Mesenchymal stem cell (in vitro differentiated cells and primary cell): ENCODE results near the gene NT5E.

ENCODE experiments used
- DNase-seq: peaks from one replicate; pipeline ENCODE4 v3.0.0-alpha.2; 2013
- H2AFZ ChIP-seq: one replicate; pipeline ENCODE4 v1.6.1; 2013; ENCODE audit warnings: low read depth, mild to moderate bottlenecking, control low read depth, inconsistent platforms, low read length, moderate library complexity
- H2AK5ac ChIP-seq: 2 replicates; pipeline ENCODE4 v1.6.1; 2013; ENCODE audit warnings: low read length, moderate library complexity, mild to moderate bottlenecking, inconsistent platforms; ENCODE audit not compliant: severe bottlenecking
- H2BK120ac ChIP-seq: one replicate; pipeline ENCODE4 v1.6.1; 2013; ENCODE audit warnings: low read depth, mild to moderate bottlenecking, inconsistent platforms, low read length, moderate library complexity
- H2BK12ac ChIP-seq, 2 experiments: one replicate each; pipeline ENCODE4 v1.6.1; 2013; ENCODE audit warnings: inconsistent platforms in 2 of 2, low read length in 2 of 2, mild to moderate bottlenecking in 2 of 2, moderate library complexity in 2 of 2, control low read depth in 1 of 2
- H2BK15ac ChIP-seq: one replicate; pipeline ENCODE4 v1.6.1; 2013; ENCODE audit warnings: mild to moderate bottlenecking, low read depth, inconsistent platforms; ENCODE audit not compliant: poor library complexity, severe bottlenecking
- H2BK5ac ChIP-seq: 2 replicates; pipeline ENCODE4 v1.6.1; 2013; ENCODE audit warnings: low read depth, mild to moderate bottlenecking, low read length, control low read depth, inconsistent platforms; ENCODE audit not compliant: poor library complexity, severe bottlenecking
- H3K14ac ChIP-seq, 2 experiments: one replicate each; pipeline ENCODE4 v1.6.1; 2013; ENCODE audit warnings: inconsistent platforms in 2 of 2, low read length in 2 of 2, control low read depth in 1 of 2, mild to moderate bottlenecking in 1 of 2, moderate library complexity in 1 of 2
- H3K18ac ChIP-seq, 2 experiments: one replicate each; pipeline ENCODE4 v1.6.1; 2013; ENCODE audit warnings: inconsistent platforms in 2 of 2, low read length in 2 of 2, control low read depth in 1 of 2, low read depth in 1 of 2, mild to moderate bottlenecking in 1 of 2
- H3K23ac ChIP-seq, 2 experiments: one replicate each; pipeline ENCODE4 v1.6.1; 2013; ENCODE audit warnings: inconsistent platforms in 2 of 2, low read length in 2 of 2, mild to moderate bottlenecking in 2 of 2, moderate library complexity in 2 of 2, control low read depth in 1 of 2
- H3K27ac ChIP-seq: 2 replicates; pipeline ENCODE4 v1.5.1; 2013; ENCODE audit warnings: mild to moderate bottlenecking, moderate library complexity, low read length, control low read depth, inconsistent platforms; ENCODE audit not compliant: poor library complexity, severe bottlenecking
- H3K27me3 ChIP-seq, 2 experiments: 2 replicates each; pipeline versions ENCODE4 v1.6.1 to v1.7.0; 2013; ENCODE audit warnings: low read length in 2 of 2, mild to moderate bottlenecking in 2 of 2, moderate library complexity in 2 of 2, control low read depth in 1 of 2, inconsistent platforms in 1 of 2; ENCODE audit not compliant: control insufficient read depth in 1 of 2, insufficient read depth in 1 of 2
- H3K36me3 ChIP-seq, 2 experiments: 2 replicates each; pipeline versions ENCODE4 v1.6.1 to v1.7.0; 2013; ENCODE audit warnings: low read length in 2 of 2, control low read depth in 1 of 2, inconsistent platforms in 1 of 2, low read depth in 1 of 2, mild to moderate bottlenecking in 1 of 2; ENCODE audit not compliant: insufficient read depth in 2 of 2, control insufficient read depth in 1 of 2
- H3K4ac ChIP-seq, 2 experiments: one replicate each; pipeline ENCODE4 v1.6.1; 2013; ENCODE audit warnings: inconsistent platforms in 2 of 2, low read length in 2 of 2, mild to moderate bottlenecking in 2 of 2, moderate library complexity in 2 of 2, control low read depth in 1 of 2, low read depth in 1 of 2
- H3K4me1 ChIP-seq: 2 replicates; pipeline ENCODE4 v1.6.1; 2013; ENCODE audit warnings: low read depth, low read length, control low read depth; ENCODE audit not compliant: control insufficient read depth, insufficient read depth
- H3K4me2 ChIP-seq: 2 replicates; pipeline ENCODE4 v1.6.1; 2013; ENCODE audit warnings: low read length, mild to moderate bottlenecking, inconsistent platforms; ENCODE audit not compliant: poor library complexity, severe bottlenecking
- H3K4me3 ChIP-seq, 2 experiments: 2 replicates each; pipeline versions ENCODE4 v1.5.1 to v1.7.0; 2013; ENCODE audit warnings: low read length in 2 of 2, mild to moderate bottlenecking in 2 of 2, control low read depth in 1 of 2, low read depth in 1 of 2; ENCODE audit not compliant: insufficient read depth in 1 of 2
- H3K79me1 ChIP-seq: replicated peaks from 2 replicates; pipeline ENCODE4 v1.6.1; 2013; ENCODE audit warnings: mild to moderate bottlenecking, control low read depth, low read length, inconsistent platforms; ENCODE audit not compliant: poor library complexity, severe bottlenecking
- H3K9ac ChIP-seq: 2 replicates; pipeline ENCODE4 v1.7.0; 2013; ENCODE audit warnings: mild to moderate bottlenecking, low read length, moderate library complexity
- H3K9me3 ChIP-seq: 2 replicates; pipeline ENCODE4 v1.7.0; 2013; ENCODE audit warnings: mild to moderate bottlenecking, low read length; ENCODE audit not compliant: control insufficient read depth
- H4K8ac ChIP-seq: one replicate; pipeline ENCODE4 v1.6.1; 2013; ENCODE audit warnings: inconsistent platforms, mild to moderate bottlenecking, low read length, moderate library complexity
- H4K91ac ChIP-seq: one replicate; pipeline ENCODE4 v1.6.1; 2013; ENCODE audit warnings: mild to moderate bottlenecking, low read length, inconsistent platforms
- WGBS: methylation state at CpG from one replicate; pipeline ENCODE4 v1.1.7; 2013; ENCODE audit warnings: mixed read lengths; 5-methylcytosine and 5-hydroxymethylcytosine counted together

NT5E gene

GRCh38 chr6:85469276-85470022, 19.6 kb downstream of the NT5E start:
- 87% methylated on average over 2 of the region's 2 CpGs for WGBS
- no peak overlapping the region for H2BK15ac ChIP-seq
- no peak overlapping the region for H3K14ac ChIP-seq
- peak overlapping the region; percentile 71 for H4K91ac ChIP-seq
- peak overlapping the region in 1 of 2 experiments; percentile 9 for H2BK12ac ChIP-seq
- no peak overlapping the region for H3K4me3 ChIP-seq
- no peak overlapping the region for H2BK120ac ChIP-seq
- no peak overlapping the region for H4K8ac ChIP-seq
- H3K27me3 ChIP-seq, result no peaks in the 10 kb centered on the region
- no peak overlapping the region for H3K18ac ChIP-seq
- H3K23ac ChIP-seq, result no peak overlapping the region
- no peak overlapping the region for H2AFZ ChIP-seq
- H3K4me1 ChIP-seq, result peaks cover 25% of the 10 kb centered on the region
- H3K27ac ChIP-seq, result peak overlapping the region; percentile 83
- peaks cover 5% of the 10 kb centered on the region for H3K79me1 ChIP-seq
- H3K9me3 ChIP-seq, result no peaks in the 10 kb centered on the region
- H3K36me3 ChIP-seq, result peaks cover 21 to 91% of the 10 kb centered on the region in 2 experiments
- no peak overlapping the region for H3K4me2 ChIP-seq
- peak overlapping the region; percentile 69 for H2AK5ac ChIP-seq
- H3K9ac ChIP-seq, result peak overlapping the region; percentile 14
- H3K4ac ChIP-seq, result peak overlapping the region in 1 of 2 experiments; percentile 2
- DNase-seq, result peak; percentile 56
- H2BK5ac ChIP-seq, result no peak overlapping the region

- H3K9ac ChIP-seq, result no peak overlapping the region
- H3K4me1 ChIP-seq, result peaks cover 24% of the 10 kb centered on the region
- no peak overlapping the region for H2AFZ ChIP-seq
- H3K79me1 ChIP-seq, result peaks cover 5% of the 10 kb centered on the region
- peak; percentile 44 for DNase-seq
- H3K4ac ChIP-seq, result no peak overlapping the region
- H3K18ac ChIP-seq, result no peak overlapping the region
- H2BK120ac ChIP-seq, result no peak overlapping the region
- H3K36me3 ChIP-seq, result peaks cover 21 to 96% of the 10 kb centered on the region in 2 experiments
- H2AK5ac ChIP-seq, result no peak overlapping the region
- H3K4me3 ChIP-seq, result no peak overlapping the region
- H4K8ac ChIP-seq, result no peak overlapping the region
- no peak overlapping the region for H4K91ac ChIP-seq
- no peak overlapping the region for H3K4me2 ChIP-seq
- H2BK5ac ChIP-seq, result no peak overlapping the region
- no peak overlapping the region for H3K23ac ChIP-seq
- 83% methylated on average over 2 of the region's 2 CpGs for WGBS
- no peaks in the 10 kb centered on the region for H3K9me3 ChIP-seq
- H3K27ac ChIP-seq, result peak overlapping the region; percentile 83
- no peaks in the 10 kb centered on the region for H3K27me3 ChIP-seq
- no peak overlapping the region for H2BK15ac ChIP-seq
- no peak overlapping the region for H2BK12ac ChIP-seq
- H3K14ac ChIP-seq, result no peak overlapping the region
Observed at GRCh38 chr6:85470023-85470410, 20.1 kb downstream of the NT5E start.

- no peaks in the 10 kb centered on the region for H3K27me3 ChIP-seq
- H3K36me3 ChIP-seq, result peaks cover 31 to 99% of the 10 kb centered on the region in 2 experiments
- H4K8ac ChIP-seq, result no peak overlapping the region
- no peaks in the 10 kb centered on the region for H3K9me3 ChIP-seq
- no peak overlapping the region for H2BK15ac ChIP-seq
- no peak overlapping the region for H3K23ac ChIP-seq
- no peak overlapping the region for H2BK12ac ChIP-seq
- H4K91ac ChIP-seq, result no peak overlapping the region
- no peak overlapping the region for H2BK5ac ChIP-seq
- H3K4me3 ChIP-seq, result no peak overlapping the region
- H3K18ac ChIP-seq, result no peak overlapping the region
- no peak overlapping the region for H3K4ac ChIP-seq
- H3K9ac ChIP-seq, result no peak overlapping the region
- peak; percentile 43 for DNase-seq
- peaks cover 15% of the 10 kb centered on the region for H3K4me1 ChIP-seq
- H2AFZ ChIP-seq, result no peak overlapping the region
- H3K27ac ChIP-seq, result no peak overlapping the region
- 81% methylated on average over 1 of the region's 1 CpG for WGBS
- no peak overlapping the region for H3K14ac ChIP-seq
- H3K4me2 ChIP-seq, result no peak overlapping the region
- no peak overlapping the region for H2AK5ac ChIP-seq
- peaks cover 19% of the 10 kb centered on the region for H3K79me1 ChIP-seq
- H2BK120ac ChIP-seq, result no peak overlapping the region
Observed at GRCh38 chr6:85472744-85473143, 22.9 kb downstream of the NT5E start.

- Histone ChIP-seq H4K8ac (no peak overlapping the region), H2BK12ac (no peak overlapping the region), H3K27ac (peak overlapping the region; percentile 6), H3K27me3 (no peaks in the 10 kb centered on the region), H3K9ac (no peak overlapping the region), H3K36me3 (peaks cover 28 to 98% of the 10 kb centered on the region in 2 experiments), H3K4me1 (peaks cover 9% of the 10 kb centered on the region), H2AK5ac (peak overlapping the region; percentile 44), H2AFZ (no peak overlapping the region), H3K9me3 (no peaks in the 10 kb centered on the region), H3K79me1 (peaks cover 23% of the 10 kb centered on the region), H3K4me2 (no peak overlapping the region), H3K18ac (peak overlapping the region in 1 of 2 experiments; percentile 11), H3K14ac (no peak overlapping the region), H3K4me3 (no peak overlapping the region), H3K4ac (no peak overlapping the region), H4K91ac (no peak overlapping the region), H2BK120ac (no peak overlapping the region), H2BK15ac (no peak overlapping the region), H3K23ac (no peak overlapping the region), H2BK5ac (no peak overlapping the region)
- WGBS, result 90% methylated on average over 1 of the region's 1 CpG
- DNase-seq, result no peak
Observed at GRCh38 chr6:85473748-85474147, 23.9 kb downstream of the NT5E start.
